Fibroblast of lung (primary cell): ENCODE measurements around the gene CEACAM8.

Source experiments
- CTCF ChIP-seq, 2 donors: IDR thresholded peaks in 1 of 2; conservative IDR thresholded peaks in 1 of 2; 1 replicate in 1 of 2; 2 replicates in 1 of 2; pipeline ENCODE4 v1.5.1; 2011 to 2012; ENCODE audit warnings: low read length in 2 of 2, control low read depth in 1 of 2, inconsistent platforms in 1 of 2, low read depth in 1 of 2, mild to moderate bottlenecking in 1 of 2
- EZH2 ChIP-seq: IDR thresholded peaks from 2 replicates; pipeline ENCODE4 v1.5.1; 2012; ENCODE audit warnings: low read length, control low read depth, mild to moderate bottlenecking; ENCODE audit errors: missing control alignments

GRCh38 chr19:42594617-42595489, at the start of gene CEACAM8:
- no peak for TF ChIP-seq CTCF (conservative IDR thresholded peaks at IDR 0.05 in 1 of 2, IDR thresholded peaks at IDR 0.05 in 1 of 2; ENCODE audit: low read depth in 1 of 2, low read length in 2 of 2)
- no peak for TF ChIP-seq EZH2
